Astrocyte of the cerebellum (primary cell): ENCODE measurements around the gene GPR35.
A peak's percentile ranks its signal among the peaks of the same experiment; 100 is the strongest.

Experiments
- DNase-seq: peaks from one replicate; pipeline ENCODE4 v3.0.0-alpha.2; 2011; ENCODE audit warnings: low read depth
- H3K4me3 ChIP-seq: 2 replicates; pipeline ENCODE4 v1.5.1; 2011; ENCODE audit warnings: mild to moderate bottlenecking, low read depth, low read length, moderate library complexity
- in situ Hi-C: cut with HindIII; loops from 2 replicates; pipeline ENCODE4 v1.10.0; 2017; ENCODE audit warnings: low sequenced_read_pairs
- TF ChIP-seq, protein P1 (sequence below): IDR thresholded peaks from 2 replicates; pipeline ENCODE4 v1.5.1; 2012; ENCODE audit warnings: low read length, low read depth, moderate library complexity, mild to moderate bottlenecking; ENCODE audit errors: missing control alignments

The GPR35 gene

DNA sequence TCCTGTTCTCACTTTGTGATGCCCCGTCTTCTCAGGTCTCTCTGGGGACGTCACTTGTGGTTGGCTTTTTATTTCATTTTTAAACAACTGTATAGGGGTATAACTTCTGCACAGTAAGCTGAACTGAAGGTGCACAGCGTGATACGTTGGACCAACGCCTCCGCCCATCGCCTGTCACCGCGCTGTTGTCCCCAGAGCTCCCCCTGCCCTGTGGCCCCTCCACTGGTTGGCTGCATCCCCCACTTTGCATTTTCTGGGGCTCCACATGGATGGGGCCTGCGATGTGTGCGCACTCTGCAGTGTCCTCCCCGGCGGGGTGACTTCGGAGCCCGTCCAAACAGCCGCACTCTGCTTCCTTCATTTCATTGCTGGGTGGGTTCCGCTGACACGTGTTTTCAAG is 14.3 kb downstream of the GPR35 start:
- no peak for DNase-seq
- TF ChIP-seq, protein P1, sequence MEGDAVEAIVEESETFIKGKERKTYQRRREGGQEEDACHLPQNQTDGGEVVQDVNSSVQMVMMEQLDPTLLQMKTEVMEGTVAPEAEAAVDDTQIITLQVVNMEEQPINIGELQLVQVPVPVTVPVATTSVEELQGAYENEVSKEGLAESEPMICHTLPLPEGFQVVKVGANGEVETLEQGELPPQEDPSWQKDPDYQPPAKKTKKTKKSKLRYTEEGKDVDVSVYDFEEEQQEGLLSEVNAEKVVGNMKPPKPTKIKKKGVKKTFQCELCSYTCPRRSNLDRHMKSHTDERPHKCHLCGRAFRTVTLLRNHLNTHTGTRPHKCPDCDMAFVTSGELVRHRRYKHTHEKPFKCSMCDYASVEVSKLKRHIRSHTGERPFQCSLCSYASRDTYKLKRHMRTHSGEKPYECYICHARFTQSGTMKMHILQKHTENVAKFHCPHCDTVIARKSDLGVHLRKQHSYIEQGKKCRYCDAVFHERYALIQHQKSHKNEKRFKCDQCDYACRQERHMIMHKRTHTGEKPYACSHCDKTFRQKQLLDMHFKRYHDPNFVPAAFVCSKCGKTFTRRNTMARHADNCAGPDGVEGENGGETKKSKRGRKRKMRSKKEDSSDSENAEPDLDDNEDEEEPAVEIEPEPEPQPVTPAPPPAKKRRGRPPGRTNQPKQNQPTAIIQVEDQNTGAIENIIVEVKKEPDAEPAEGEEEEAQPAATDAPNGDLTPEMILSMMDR, result no peak
- no peak overlapping the region for H3K4me3 ChIP-seq
- in situ Hi-C loops, result no loop called here

DNA sequence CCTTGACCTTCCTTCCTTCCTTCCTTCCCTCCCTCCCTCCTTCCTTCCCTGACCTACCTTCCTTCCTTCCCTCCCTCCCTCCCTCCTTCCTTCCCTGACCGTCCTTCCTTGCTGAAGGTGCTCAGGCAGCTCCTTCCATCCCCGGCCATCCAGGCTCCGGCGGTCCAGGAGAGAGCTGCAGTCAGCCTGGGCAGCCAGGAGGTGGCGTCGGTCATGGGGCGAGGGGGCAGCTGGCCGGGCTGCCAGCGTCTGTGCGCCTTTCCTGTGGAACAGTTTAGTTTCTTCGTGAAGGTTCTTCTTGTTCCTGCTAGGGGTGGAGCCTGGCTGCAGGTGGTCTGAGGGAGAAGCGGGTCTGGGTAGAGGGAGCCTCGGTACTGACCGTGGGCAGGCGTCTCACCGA is 15.7 kb downstream of the GPR35 start:
- no peak for DNase-seq
- in situ Hi-C loops, result no loop called here
- H3K4me3 ChIP-seq, result no peak overlapping the region
- TF ChIP-seq, protein P1, result peak; percentile 19

DNA sequence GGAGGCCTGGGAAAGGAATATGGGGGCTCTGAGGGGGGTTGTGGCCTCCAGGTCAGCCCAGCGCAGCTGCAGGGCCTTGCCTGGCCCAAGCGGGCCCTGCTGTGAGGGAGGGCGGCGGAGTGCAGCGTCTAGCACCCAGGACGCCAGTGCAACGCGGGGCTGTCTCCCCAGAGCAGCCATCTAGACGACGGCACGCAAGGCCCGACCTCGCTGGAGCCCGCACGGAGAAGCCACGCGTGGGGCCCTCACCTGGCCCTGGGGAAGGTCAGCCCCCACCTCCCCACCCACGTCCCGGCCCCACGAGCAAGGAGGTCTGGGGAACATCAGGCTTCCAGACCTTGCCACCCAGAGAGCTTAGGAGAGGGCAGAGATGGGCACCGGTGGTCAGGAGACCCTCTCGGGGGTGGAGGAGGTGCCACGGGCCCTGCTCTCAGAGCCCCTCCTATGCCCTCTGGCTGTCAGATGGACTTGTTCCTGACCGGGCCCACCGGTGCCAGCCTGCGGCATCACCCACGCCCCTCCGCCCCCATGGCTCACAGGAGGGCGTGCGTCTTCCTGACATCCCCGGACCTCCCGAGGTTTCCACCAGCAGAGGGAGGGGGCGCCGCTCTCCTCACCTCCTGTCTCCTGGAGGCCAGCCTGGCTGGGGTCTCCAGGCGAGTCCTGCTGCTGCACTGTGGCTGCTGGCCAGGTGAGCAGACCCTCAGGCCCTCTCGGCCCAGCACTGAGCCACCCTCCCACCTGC is 17.0 kb downstream of the GPR35 start:
- DNase-seq, result no peak
- TF ChIP-seq, protein P1, result no peak
- in situ Hi-C loops, result no loop called here

DNA sequence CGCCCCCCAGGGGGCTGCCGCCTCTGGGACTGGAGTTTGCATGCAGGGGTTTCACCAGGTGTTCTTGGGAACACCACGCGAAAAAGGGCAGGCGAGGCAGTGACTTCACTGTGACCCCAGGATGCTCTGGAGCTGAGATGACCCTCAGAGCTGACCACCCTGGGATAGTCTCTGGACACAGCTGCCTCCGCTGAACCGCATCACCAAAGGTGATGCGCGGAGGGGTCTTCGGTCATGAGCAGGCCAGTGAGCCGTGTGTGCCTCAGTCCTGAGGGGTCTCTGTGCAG is 17.5 kb downstream of the GPR35 start:
- in situ Hi-C loops, result no loop called here
- no peak overlapping the region for H3K4me3 ChIP-seq
- TF ChIP-seq, protein P1, result no peak
- no peak for DNase-seq

More for the DNA sequence above, 17.0 kb downstream of the GPR35 start:
- no peak overlapping the region for H3K4me3 ChIP-seq

DNA sequence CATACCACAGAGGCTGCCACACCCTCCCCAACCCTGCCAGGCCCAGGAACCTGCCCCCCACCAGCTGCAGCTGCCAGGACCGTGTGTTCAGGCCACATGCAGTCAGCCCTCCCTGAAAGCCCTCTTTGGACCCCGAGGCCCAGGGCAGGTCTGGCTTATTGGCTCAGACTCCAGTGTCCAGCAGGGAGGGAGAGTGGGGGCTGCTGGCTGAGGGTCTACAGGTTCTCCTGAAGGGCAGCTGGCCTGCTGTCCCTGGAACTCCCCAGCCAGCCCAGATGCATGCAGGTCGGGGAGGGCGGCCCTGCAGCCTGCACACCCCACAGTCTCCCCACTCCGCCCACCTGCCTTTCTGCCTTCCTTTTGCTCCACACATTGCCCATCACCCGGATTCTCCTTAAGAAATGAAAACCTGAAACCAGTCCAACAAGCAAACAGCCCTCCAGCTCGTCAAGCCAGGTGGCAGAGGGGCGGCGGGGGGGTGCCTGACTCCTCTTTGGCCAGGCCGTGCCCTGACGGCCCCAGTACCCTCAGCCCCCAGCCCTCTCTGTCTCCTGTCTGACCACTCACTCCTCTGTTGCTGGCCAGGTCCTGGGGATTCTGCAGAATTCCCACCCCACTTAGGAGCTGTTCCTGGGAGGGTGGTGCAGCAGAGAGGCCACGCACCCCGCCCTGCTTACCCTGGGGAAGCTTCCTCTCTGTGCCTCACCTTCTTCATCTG is 18.0 kb downstream of the GPR35 start:
- TF ChIP-seq, protein P1, result no peak
- no peak overlapping the region for H3K4me3 ChIP-seq
- DNase-seq, result no peak
- in situ Hi-C loops, result no loop called here

DNA sequence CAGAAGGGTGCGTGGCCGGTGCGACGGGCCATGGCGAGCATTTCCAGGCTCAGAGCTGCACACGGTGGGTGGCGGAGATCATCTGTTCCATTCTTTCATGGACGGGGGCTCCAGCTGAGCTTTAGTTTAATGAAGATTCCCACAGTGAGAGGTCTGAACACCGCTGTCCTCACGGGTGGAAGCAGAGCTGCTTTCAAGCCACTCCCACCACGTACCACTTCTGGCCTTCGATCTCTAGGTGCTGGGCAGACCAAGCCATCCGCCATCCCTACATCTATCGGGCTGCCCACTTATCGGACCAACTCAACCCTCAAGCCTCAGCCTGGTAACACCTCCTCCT is 18.5 kb downstream of the GPR35 start:
- in situ Hi-C loops, result no loop called here
- no peak for DNase-seq
- H3K4me3 ChIP-seq, result no peak overlapping the region
- TF ChIP-seq, protein P1, result no peak
